Left renal pelvis (tissue), 4 donors: ENCODE results near the gene DZIP1L. TPM values are rescaled to one million over a fixed set of nuclear protein-coding genes. Genes with fewer than 3 reads are reported as not detected.
"Not testable (repeated sequence)": the region's sequence is repeated elsewhere in the genome, so short reads cannot be mapped to it uniquely, and the experiment has no call there.

Source experiments
- DNase-seq, 4 donors: peaks; one replicate each; pipeline ENCODE4 v3.0.0-alpha.2; 2013; ENCODE audit warnings: low read depth in 4 of 4, low spot score in 3 of 4
- polyA plus RNA-seq, 4 donors: library from polyadenylated mRNA; unstranded; fragments of 120-200 nt; gene quantifications; one replicate each; pipeline ENCODE4 v1.2.1, GENCODE V29; 2013; ENCODE audit not compliant: insufficient read length in 4 of 4

DZIP1L gene
- polyA plus RNA-seq, 4 donors: 9.6 to 22.9 (median 14.8) TPM

- no peak for DNase-seq
Observed at GRCh38 chr3:138114431-138114918, 933 bp downstream of the DZIP1L start.

GRCh38 chr3:138113326-138113725 lies 2.1 kb downstream of the DZIP1L start:
- peak in 3 of 4 donors; percentile 38 to 74 (median 71) for DNase-seq

- no peak for DNase-seq
Observed at GRCh38 chr3:138112362-138112761, 3.0 kb downstream of the DZIP1L start.

- DNase-seq: no peak
Observed at GRCh38 chr3:138105598-138105997, 9.8 kb downstream of the DZIP1L start.

GRCh38 chr3:138103466-138103865 lies 11.9 kb downstream of the DZIP1L start:
- no peak for DNase-seq

DNA sequence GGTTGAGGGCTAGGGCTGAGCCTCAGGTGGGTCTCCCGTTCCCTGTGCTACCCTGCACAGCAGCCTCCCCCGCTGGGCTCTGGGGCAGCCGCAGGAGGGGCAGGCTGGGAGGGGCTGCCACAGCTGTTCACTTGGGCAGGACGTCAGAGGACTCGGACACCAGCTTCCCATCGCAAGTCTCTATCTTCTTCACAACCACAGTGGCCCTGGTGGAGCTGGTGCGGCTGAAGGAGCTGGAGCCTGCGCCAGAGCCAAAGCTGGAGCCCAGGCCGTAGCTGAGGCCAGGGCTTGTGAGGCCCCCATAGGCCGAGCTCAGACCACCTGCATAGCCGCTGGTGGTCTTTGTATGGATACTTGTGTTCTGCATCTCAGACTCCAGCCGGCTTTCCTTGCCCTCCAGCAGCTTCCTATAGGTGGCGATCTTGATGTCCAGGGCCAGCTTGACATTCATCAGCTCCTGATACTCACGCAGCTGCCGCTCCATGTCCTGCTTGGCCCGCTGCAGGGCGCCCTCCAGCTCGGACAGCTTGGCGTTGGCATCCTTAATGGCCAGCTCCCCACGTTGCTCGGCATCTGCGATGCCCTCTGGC lies 14.0 kb downstream of the DZIP1L start:
- not testable (repeated sequence) for DNase-seq

DNA sequence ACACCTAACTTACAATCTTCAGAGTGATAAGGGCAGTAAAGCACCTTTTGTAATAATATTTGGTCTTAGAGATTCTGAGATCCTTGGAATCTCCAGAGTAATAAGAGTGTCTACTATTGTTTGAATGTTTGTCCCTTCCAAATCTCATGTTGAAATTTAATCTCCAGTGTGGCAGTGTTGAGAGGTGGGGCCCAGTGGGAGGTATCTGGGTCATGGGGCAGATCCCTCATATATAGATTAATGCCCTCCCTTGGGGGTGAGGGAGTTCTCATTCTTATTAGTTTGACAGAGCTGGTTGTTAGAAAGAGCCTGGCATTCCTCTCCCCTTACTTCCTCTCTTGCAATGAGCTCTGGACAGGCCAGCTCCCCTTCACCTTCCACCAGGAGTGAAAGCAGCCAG lies 16.0 kb downstream of the DZIP1L start:
- DNase-seq: no peak

DNA sequence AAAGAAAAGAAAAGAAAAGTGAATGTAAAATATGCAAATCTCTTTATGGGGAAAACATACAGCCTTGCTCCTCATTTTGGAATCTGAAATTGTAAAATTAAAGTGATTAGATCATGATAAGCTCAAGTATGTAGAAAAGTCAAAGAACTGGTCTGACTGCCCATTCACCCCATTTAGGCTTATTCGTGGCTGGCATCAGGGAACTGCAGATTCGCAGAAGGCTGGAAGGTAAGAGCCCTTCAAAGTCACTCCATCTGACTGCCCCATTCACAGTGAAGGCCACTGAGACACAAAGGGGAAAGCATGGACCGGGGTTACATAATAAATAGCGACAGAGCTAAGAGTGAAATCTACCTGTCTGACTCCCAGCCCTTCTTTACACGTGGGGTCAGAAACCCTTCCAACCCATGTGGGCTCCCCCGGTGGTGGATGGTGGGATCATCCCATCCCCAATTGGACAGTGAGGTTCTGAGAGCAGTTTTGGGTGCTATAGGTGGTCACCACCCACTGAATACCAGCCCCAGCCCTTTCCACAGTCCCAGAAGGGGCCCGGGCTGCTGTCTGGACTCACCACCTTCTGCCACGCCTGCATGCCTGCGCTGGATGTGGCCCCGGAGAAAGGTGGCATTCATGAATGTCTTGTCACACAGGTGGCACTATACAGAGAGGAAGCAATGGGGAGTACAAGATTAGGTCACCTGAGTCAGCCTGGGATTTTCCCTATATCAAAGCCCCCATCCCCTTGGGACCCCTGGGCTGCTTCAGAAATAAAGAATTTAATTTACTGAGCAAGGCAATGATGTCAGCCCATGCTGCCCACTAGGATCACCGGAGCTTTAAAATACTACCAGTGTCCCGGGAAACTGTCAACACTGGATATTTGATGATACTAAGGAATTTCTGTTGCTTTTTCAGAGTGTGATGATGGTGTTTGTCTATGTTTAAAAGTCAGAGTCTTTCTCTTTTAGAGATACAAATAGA lies 17.9 kb downstream of the DZIP1L start:
- DNase-seq: no peak

GRCh38 chr3:138093721-138094120 lies 21.7 kb downstream of the DZIP1L start:
- no peak for DNase-seq

DNA sequence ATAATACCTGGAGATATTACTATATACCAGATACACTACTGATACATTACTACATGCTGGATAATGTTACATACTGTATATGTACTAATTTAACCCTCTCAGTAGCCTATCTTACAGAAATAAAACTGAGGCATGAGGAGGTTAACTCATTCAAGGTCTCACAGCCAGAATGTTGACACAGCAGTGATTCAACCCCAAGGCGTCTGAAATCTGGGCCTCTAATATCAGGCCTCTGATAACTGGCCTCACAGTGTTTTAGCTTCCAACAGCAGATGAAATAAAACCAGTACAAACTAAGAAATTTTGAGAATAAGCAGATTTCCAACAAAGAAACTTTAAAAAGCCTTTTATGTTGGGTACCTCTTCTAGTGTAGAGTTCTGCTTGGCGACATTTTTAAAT lies 23.4 kb downstream of the DZIP1L start:
- no peak for DNase-seq

- no peak for DNase-seq
Observed at GRCh38 chr3:138089091-138089490, 26.3 kb downstream of the DZIP1L start.

DNA sequence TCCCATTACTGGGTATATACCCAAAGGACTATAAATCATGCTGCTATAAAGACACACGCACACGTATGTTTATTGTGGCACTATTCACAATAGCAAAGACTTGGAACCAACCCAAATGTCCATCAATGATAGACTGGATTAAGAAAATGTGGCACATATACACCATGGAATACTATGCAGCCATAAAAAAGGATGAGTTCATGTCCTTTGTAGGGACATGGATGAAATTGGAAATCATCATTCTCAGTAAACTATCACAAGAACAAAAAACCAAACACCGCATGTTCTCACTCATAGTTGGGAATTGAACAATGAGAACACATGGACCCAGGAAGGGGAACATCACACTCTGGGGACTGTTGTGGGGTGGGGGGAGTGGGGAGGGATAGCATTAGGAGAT lies 29.7 kb downstream of the DZIP1L start:
- not testable (repeated sequence) for DNase-seq

GRCh38 chr3:138084196-138084595 lies 31.2 kb downstream of the DZIP1L start:
- DNase-seq: no peak

- no peak for DNase-seq
Observed at GRCh38 chr3:138082992-138083386, 32.4 kb downstream of the DZIP1L start.

GRCh38 chr3:138082085-138082991 lies 33.1 kb downstream of the DZIP1L start:
- DNase-seq: peak in 1 of 4 donors; percentile 14

DNA sequence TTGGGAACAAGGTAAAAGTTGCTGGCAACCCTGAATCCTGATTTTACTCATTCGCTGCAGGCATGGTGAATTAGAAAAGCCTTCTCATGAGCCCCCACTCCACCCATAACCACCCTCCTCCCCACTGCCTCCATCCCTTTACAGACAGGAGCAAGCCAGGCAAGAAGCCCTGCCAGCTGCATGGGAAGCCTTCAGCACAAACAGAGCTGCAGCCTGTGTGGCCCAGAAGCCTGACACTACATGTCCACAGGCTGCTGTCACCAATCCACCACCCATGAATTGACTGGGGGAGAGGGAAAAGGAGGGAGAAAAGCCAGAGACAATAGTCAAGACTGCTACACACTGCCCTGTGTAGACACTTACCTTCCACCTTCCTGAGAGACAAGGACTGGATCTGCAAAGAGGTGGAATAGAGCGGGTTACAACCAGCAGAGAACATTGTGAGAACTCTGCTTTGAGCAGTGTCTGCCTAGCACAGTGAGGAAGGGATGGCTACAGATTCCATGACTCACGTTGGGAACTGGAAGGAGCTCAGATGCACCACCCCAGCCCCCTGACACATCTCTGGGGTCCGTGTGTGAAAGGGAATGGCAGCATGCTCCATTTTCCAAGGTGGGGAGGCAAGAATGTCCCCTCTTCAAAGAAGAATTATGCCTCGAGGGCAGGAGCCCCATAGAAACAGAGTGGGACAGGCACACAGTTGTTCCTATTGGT lies 33.9 kb downstream of the DZIP1L start:
- DNase-seq: no peak

DNA sequence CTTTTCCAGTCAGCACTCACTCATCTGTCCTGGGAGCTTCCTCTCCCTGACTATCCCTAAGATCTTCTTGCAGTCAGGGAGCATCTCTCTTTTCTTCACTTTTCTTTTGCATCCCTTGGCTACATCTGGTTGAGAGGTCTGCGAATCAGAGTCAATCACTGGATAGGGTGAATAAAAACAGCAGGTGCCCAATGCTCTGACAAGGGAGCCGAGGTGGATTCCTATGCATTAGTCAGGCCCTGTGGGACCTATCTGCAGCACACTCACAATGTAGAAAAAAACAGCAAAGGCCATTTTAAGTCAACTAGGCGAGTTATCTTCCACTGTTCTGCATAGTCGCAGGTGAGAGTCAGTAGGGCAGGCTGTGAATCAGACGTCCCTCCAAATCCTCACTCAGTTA lies 35.5 kb downstream of the DZIP1L start:
- DNase-seq: no peak

DNA sequence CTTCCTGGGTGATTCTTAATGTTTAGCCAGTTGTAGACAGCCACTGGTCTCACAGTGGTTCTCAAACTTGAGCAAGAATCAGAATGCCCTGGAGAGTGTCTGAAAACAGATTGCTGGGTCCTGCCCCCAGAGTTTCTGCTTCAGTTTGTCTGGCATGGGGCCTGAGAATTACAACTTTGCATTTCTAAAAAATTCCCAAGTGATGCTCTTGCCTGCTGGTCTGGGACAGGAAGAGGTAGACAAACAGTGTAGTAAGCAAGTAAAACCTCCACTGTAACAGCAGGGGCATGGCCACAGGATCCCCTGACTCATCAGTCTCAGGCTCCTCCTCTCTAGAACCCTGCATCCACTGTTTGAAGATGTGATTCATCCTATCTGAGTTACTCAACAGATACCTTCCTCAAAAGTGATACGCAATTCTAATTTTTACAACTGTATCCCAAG lies 36.5 kb downstream of the DZIP1L start:
- no peak for DNase-seq

GRCh38 chr3:138078096-138078495 lies 37.3 kb downstream of the DZIP1L start:
- no peak for DNase-seq

DNA sequence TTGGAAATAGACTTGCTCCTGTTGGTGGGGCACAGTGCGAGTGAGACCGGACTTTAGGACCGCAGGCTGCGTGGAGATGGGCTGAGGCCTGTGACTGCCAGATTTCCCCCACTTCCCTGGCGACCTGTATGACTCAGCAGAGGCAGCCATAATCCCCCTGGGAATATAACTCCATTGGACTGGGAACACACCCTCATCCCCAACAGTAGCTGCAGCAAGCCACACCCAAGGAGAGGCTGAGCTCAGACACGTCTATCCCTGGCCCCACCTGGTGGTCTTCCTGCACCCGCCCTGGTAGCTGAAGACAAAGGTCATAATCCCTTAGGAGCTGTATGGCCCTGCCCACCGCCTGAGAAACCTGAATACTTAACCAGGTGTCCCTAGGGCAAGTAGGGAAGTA lies 42.6 kb downstream of the DZIP1L start:
- DNase-seq: no peak
